DOHH2 (cell line): Measurements from ENCODE around the gene HIPK2.

Experiments used
- H3F3A ChIP-seq: fragments of 200-600 bp; sonication (generic), shearing (Covaris generic); 2 replicates; pipeline ENCODE4 v1.6.0; 2016; ENCODE audit warnings: antibody characterized with exemption, mild to moderate bottlenecking; ENCODE audit not compliant: control insufficient read depth, insufficient read depth
- H3K27ac ChIP-seq: fragments of 200-600 bp; sonication (generic); 2 replicates; pipeline ENCODE4 v1.5.1; 2014; ENCODE audit warnings: low read depth, mild to moderate bottlenecking, low read length, moderate library complexity
- H3K27me3 ChIP-seq: fragments of 200-600 bp; sonication (generic); 2 replicates; pipeline ENCODE4 v1.6.1; 2014; ENCODE audit warnings: mild to moderate bottlenecking, low read length, mixed read lengths; ENCODE audit not compliant: control insufficient read depth
- H3K36me3 ChIP-seq: fragments of 200-600 bp; sonication (generic); 2 replicates; pipeline ENCODE4 v1.6.1; 2014; ENCODE audit warnings: mild to moderate bottlenecking, low read length, moderate library complexity, mixed read lengths; ENCODE audit not compliant: control insufficient read depth
- H3K4me1 ChIP-seq: fragments of 200-600 bp; sonication (generic); 2 replicates; pipeline ENCODE4 v1.6.1; 2014; ENCODE audit warnings: mild to moderate bottlenecking, low read length, mixed read lengths; ENCODE audit not compliant: control insufficient read depth
- H3K4me2 ChIP-seq: fragments of 200-600 bp; sonication (generic); 2 replicates; pipeline ENCODE4 v1.6.0; 2014; ENCODE audit warnings: mild to moderate bottlenecking, low read length, moderate library complexity
- H3K4me3 ChIP-seq: fragments of 200-600 bp; sonication (generic); 2 replicates; pipeline ENCODE4 v1.5.1; 2014; ENCODE audit warnings: mild to moderate bottlenecking, low read length, mixed read lengths
- H3K79me2 ChIP-seq: fragments of 200-600 bp; sonication (generic); 2 replicates; pipeline ENCODE4 v1.6.1; 2014; ENCODE audit warnings: mild to moderate bottlenecking, low read length, mixed read lengths; ENCODE audit not compliant: control insufficient read depth
- H3K9me2 ChIP-seq: fragments of 200-600 bp; sonication (generic); replicated peaks from 2 replicates; pipeline ENCODE4 v1.6.1; 2014; ENCODE audit warnings: mild to moderate bottlenecking, low read length, mixed read lengths; ENCODE audit not compliant: control insufficient read depth
- H3K9me3 ChIP-seq: fragments of 200-600 bp; sonication (generic); 2 replicates; pipeline ENCODE4 v1.6.1; 2014; ENCODE audit warnings: antibody characterized with exemption, low read length, mixed read lengths; ENCODE audit not compliant: control insufficient read depth, insufficient read depth
- H4K20me1 ChIP-seq: fragments of 200-600 bp; sonication (generic); 2 replicates; pipeline ENCODE4 v1.6.0; 2014; ENCODE audit warnings: low read depth, mild to moderate bottlenecking, antibody characterized with exemption, low read length, moderate library complexity; ENCODE audit not compliant: control insufficient read depth, insufficient read depth
- EZH2phosphoT487 ChIP-seq: fragments of 200-600 bp; sonication (generic); IDR thresholded peaks from 2 replicates; pipeline ENCODE4 v1.6.1; 2017; ENCODE audit warnings: borderline replicate concordance, mild to moderate bottlenecking, antibody characterized with exemption, low read length, moderate library complexity, mixed read lengths
- TF ChIP-seq, protein P1 (sequence below): fragments of 200-600 bp; sonication (generic); IDR thresholded peaks from one replicate; pipeline ENCODE4 v1.5.1; 2014; ENCODE audit warnings: antibody characterized with exemption, mild to moderate bottlenecking, low read depth, low read length; ENCODE audit not compliant: poor library complexity, severe bottlenecking

Gene HIPK2

DNA sequence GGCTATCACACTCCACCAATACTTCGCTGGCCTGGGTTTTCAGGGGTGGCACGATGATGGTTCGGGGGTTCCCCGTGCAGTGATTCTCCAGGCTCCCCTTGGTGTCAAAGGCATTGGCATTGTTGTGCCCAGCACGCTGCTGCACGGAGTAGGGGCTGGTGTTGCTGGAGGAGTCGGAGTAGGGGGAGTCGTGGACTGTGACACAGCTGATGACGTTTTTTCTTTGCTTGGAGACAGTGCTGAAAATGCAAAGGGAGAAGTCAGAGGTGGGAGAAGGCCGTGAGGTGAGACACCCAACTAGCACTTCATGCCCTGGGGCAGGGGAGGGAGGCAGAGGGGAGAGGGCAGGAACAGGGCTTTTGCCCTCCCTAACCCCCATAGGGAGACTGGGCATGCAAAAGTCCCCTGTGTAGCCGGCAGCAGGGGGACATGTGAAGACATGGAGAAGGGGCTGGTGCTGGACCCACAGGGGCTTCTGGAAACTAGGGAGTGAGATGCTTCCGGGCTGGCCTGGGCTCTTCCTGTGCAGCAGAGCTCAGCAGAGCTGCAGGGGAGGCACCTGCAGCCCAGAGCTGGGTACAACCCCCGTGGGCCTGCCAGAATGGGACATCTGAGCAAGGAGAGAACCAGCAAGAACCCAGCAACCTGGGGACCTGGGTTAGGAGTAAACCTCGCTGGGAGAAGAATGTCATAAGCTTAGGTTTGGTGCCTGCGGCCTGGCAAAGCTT lies 193.8 kb downstream of the HIPK2 start:
- TF ChIP-seq EZH2phosphoT487 = no peak
- TF ChIP-seq, protein P1, sequence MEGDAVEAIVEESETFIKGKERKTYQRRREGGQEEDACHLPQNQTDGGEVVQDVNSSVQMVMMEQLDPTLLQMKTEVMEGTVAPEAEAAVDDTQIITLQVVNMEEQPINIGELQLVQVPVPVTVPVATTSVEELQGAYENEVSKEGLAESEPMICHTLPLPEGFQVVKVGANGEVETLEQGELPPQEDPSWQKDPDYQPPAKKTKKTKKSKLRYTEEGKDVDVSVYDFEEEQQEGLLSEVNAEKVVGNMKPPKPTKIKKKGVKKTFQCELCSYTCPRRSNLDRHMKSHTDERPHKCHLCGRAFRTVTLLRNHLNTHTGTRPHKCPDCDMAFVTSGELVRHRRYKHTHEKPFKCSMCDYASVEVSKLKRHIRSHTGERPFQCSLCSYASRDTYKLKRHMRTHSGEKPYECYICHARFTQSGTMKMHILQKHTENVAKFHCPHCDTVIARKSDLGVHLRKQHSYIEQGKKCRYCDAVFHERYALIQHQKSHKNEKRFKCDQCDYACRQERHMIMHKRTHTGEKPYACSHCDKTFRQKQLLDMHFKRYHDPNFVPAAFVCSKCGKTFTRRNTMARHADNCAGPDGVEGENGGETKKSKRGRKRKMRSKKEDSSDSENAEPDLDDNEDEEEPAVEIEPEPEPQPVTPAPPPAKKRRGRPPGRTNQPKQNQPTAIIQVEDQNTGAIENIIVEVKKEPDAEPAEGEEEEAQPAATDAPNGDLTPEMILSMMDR = no peak
- H3K27ac ChIP-seq = no peak overlapping the region
- no peaks in the 10 kb centered on the region for H3K4me1 ChIP-seq
- no peaks in the 10 kb centered on the region for H3K9me3 ChIP-seq
- no peaks in the 10 kb centered on the region for H4K20me1 ChIP-seq
- no peak overlapping the region for H3K4me2 ChIP-seq
- no peaks in the 10 kb centered on the region for H3K27me3 ChIP-seq
- no peak overlapping the region for H3K4me3 ChIP-seq
- H3K36me3 ChIP-seq = no peaks in the 10 kb centered on the region
- H3F3A ChIP-seq = no peaks in the 10 kb centered on the region
- no peaks in the 10 kb centered on the region for H3K9me2 ChIP-seq
- no peaks in the 10 kb centered on the region for H3K79me2 ChIP-seq

DNA sequence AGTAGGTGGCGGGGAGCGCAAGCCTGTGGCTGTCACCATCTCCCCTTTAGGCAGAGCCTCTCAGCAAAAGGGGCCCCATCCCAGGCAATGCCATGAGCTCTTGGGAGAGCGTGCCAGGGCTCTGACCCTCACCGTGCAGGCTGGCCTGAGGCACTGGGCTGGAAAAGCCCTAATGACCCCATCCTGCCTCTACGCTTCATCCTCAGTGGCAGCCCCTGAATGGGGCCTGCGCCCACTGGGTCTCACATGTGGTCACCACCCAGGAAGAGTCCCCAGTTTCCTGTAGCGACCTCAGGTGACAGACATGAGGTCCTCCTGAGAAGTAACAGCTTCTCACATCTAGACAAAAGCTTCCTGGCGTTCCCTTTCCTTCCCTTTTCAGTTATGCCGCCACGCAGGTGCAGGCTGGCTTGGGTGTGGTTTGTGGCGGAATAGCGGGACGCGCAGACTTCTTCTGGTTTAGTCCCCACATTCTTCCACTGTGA lies 195.1 kb downstream of the HIPK2 start:
- Histone ChIP-seq H3K79me2 (no peaks in the 10 kb centered on the region), H3K36me3 (no peaks in the 10 kb centered on the region), H3K9me3 (no peaks in the 10 kb centered on the region), H4K20me1 (no peaks in the 10 kb centered on the region), H3K27ac (no peak overlapping the region), H3K9me2 (no peaks in the 10 kb centered on the region), H3K4me1 (no peaks in the 10 kb centered on the region), H3K4me2 (no peak overlapping the region), H3K27me3 (no peaks in the 10 kb centered on the region), H3F3A (no peaks in the 10 kb centered on the region), H3K4me3 (no peak overlapping the region)
- TF ChIP-seq, protein P1 = no peak
- no peak for TF ChIP-seq EZH2phosphoT487

DNA sequence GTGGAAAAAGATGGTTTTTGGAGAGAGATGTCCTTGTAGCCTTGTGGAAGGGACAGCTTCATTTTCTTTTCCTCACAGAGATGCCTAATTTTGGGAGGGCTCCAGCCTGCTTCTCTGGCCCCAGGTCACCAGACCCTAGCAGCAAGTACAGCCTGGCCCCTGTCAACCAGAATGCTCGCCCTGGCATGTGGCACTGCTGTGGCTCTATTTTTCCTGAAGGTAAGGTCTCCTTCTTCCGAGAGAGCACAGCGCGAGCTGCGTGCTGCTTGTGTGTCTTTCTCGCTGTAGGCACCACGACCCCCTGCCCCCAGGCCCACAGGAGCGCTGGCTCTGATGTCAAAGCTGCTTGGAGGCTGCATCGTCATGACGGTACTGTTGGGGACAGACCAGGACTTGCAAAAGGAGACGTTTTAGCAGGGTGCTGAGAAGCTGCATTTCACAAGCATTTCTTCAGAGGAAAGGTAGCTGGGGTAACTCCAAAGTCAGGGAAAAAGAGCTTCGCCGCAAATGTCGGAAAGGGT lies 195.6 kb downstream of the HIPK2 start:
- Histone ChIP-seq H3K4me2 (no peak overlapping the region), H3K9me3 (no peaks in the 10 kb centered on the region), H3K27ac (no peak overlapping the region), H3K36me3 (no peaks in the 10 kb centered on the region), H3K4me3 (no peak overlapping the region), H3K27me3 (no peaks in the 10 kb centered on the region), H4K20me1 (no peaks in the 10 kb centered on the region), H3F3A (no peaks in the 10 kb centered on the region), H3K79me2 (no peaks in the 10 kb centered on the region), H3K9me2 (no peaks in the 10 kb centered on the region), H3K4me1 (no peaks in the 10 kb centered on the region)
- TF ChIP-seq, protein P1 = no peak
- TF ChIP-seq EZH2phosphoT487 = no peak
